Activated naive CD4-positive, alpha-beta T cell treated with anti-CD3 and anti-CD28 coated beads for 36 hours (primary cell): ENCODE results near the gene ZSCAN26. TPM values are rescaled to one million over a fixed set of nuclear protein-coding genes. Genes with fewer than 3 reads are reported as not detected.

Source experiments
- CTCF ChIA-PET: fragments of 350-600 bp; sonication (Branson Sonifier 250); formaldehyde crosslinking; loops from one replicate; lab custom pipeline; 2021; ENCODE audit warnings: antibody characterized with exemption; lab: Charles Lee
- DNase-seq: peaks from one replicate; pipeline ENCODE4 v3.0.0-alpha.2; 2020
- H3K27ac Mint-ChIP-seq: one replicate; pipeline ENCODE4 v1.8.0; 2021; ENCODE audit warnings: mild to moderate bottlenecking, mixed read lengths
- H3K27me3 Mint-ChIP-seq: one replicate; pipeline ENCODE4 v1.8.0; 2021; ENCODE audit warnings: low read depth, mixed read lengths
- H3K36me3 Mint-ChIP-seq: one replicate; pipeline ENCODE4 v1.8.0; 2021; ENCODE audit warnings: low read depth, mixed read lengths
- H3K4me1 Mint-ChIP-seq: one replicate; pipeline ENCODE4 v1.8.0; 2021; ENCODE audit warnings: low read depth, mixed read lengths
- H3K4me3 Mint-ChIP-seq: one replicate; pipeline ENCODE4 v1.8.0; 2021; ENCODE audit warnings: mild to moderate bottlenecking, moderate library complexity, mixed read lengths
- H3K9me3 Mint-ChIP-seq: one replicate; pipeline ENCODE4 v1.8.0; 2021; ENCODE audit warnings: mixed read lengths
- intact Hi-C: fragments of 100-400 bp; cut with micrococcal nuclease; formaldehyde crosslinking; loops from one replicate; pipeline ENCODE4 v1.15.1; 2023
- total RNA-seq, 2 experiments: library from RNA; stranded (reverse); gene quantifications; one replicate each; pipeline ENCODE4 v1.2.3, GENCODE V29; 2021

The ZSCAN26 gene
- total RNA-seq, 2 experiments from 2014 or later, result 2.7 to 3.8 TPM

- peaks cover 10% of the 10 kb centered on the region for H3K36me3 Mint-ChIP-seq
- no peak overlapping the region for H3K27ac Mint-ChIP-seq
- H3K27me3 Mint-ChIP-seq, result peaks cover 5% of the 10 kb centered on the region
- CTCF ChIA-PET, result no interaction called here
- H3K9me3 Mint-ChIP-seq, result no peaks in the 10 kb centered on the region
- H3K4me1 Mint-ChIP-seq, result no peaks in the 10 kb centered on the region
- H3K4me3 Mint-ChIP-seq, result no peak overlapping the region
- DNase-seq, result no peak
- intact Hi-C loops, result no loop called here
Observed at GRCh38 chr6:28240471-28240870, 26.5 kb upstream of the ZSCAN26 start.

- CTCF ChIA-PET, result no interaction called here
- Mint-ChIP-seq H3K4me1 (peaks cover 3% of the 10 kb centered on the region), H3K27ac (no peak overlapping the region), H3K9me3 (no peaks in the 10 kb centered on the region), H3K27me3 (no peaks in the 10 kb centered on the region), H3K4me3 (no peak overlapping the region), H3K36me3 (peaks cover 30% of the 10 kb centered on the region)
- no peak for DNase-seq
- intact Hi-C loops, result no loop called here
Observed at GRCh38 chr6:28243946-28244345, 23.0 kb upstream of the ZSCAN26 start.

GRCh38 chr6:28245206-28245941, 21.6 kb upstream of the ZSCAN26 start:
- Mint-ChIP-seq H3K4me3 (no peak overlapping the region), H3K27ac (no peak overlapping the region), H3K9me3 (no peaks in the 10 kb centered on the region), H3K36me3 (peaks cover 30% of the 10 kb centered on the region), H3K27me3 (no peaks in the 10 kb centered on the region), H3K4me1 (peaks cover 10% of the 10 kb centered on the region)
- CTCF ChIA-PET, result interaction anchor here (0.6 kb wide), 1 partner anchor 207 kb away, joined by 3 read pairs; no protein-coding TSS in a partner anchor
- intact Hi-C loops, result no loop called here
- DNase-seq, result no peak

- Mint-ChIP-seq H3K4me3 (no peak overlapping the region), H3K36me3 (peaks cover 30% of the 10 kb centered on the region), H3K27ac (no peak overlapping the region), H3K9me3 (no peaks in the 10 kb centered on the region), H3K27me3 (no peaks in the 10 kb centered on the region), H3K4me1 (peaks cover 23% of the 10 kb centered on the region)
- intact Hi-C loops, result no loop called here
- DNase-seq, result no peak
- CTCF ChIA-PET, result interaction anchor here (2.0 kb wide), 1 partner anchor 107 kb away, joined by 8 read pairs; no protein-coding TSS in a partner anchor
Observed at GRCh38 chr6:28248916-28249315, 18.0 kb upstream of the ZSCAN26 start.

- no peak overlapping the region for H3K27ac Mint-ChIP-seq
Observed at GRCh38 chr6:28250747-28251146, 16.2 kb upstream of the ZSCAN26 start.

GRCh38 chr6:28251661-28252008, 15.3 kb upstream of the ZSCAN26 start:
- peaks cover 23% of the 10 kb centered on the region for H3K4me1 Mint-ChIP-seq
- H3K36me3 Mint-ChIP-seq, result peaks cover 9% of the 10 kb centered on the region
- H3K27me3 Mint-ChIP-seq, result no peaks in the 10 kb centered on the region
- peak overlapping the region; percentile 89 for H3K4me3 Mint-ChIP-seq
- H3K27ac Mint-ChIP-seq, result peak overlapping the region; percentile 83
- intact Hi-C loops, result loop anchor here (1.0 kb wide), 4 partner anchors 16 to 148 kb away; partner anchors contain the start of genes ZKSCAN8, ZSCAN12 and ZSCAN26
- DNase-seq, result peak; percentile 35
- H3K9me3 Mint-ChIP-seq, result no peaks in the 10 kb centered on the region
- CTCF ChIA-PET, result interaction anchor here (1.0 kb wide), 1 partner anchor 105 kb away, joined by 5 read pairs; no protein-coding TSS in a partner anchor

More at GRCh38 chr6:28250747-28251146, 16.2 kb upstream of the ZSCAN26 start:
- DNase-seq, result no peak
- H3K27me3 Mint-ChIP-seq, result no peaks in the 10 kb centered on the region
- H3K4me3 Mint-ChIP-seq, result peak overlapping the region; percentile 50
- CTCF ChIA-PET, result interaction anchor here (1.1 to 2.0 kb wide), 2 partner anchors 18 to 105 kb away, joined by 4 to 8 read pairs; no protein-coding TSS in a partner anchor
- intact Hi-C loops, result no loop called here
- no peaks in the 10 kb centered on the region for H3K9me3 Mint-ChIP-seq
- H3K36me3 Mint-ChIP-seq, result peaks cover 17% of the 10 kb centered on the region
- peaks cover 23% of the 10 kb centered on the region for H3K4me1 Mint-ChIP-seq

GRCh38 chr6:28252009-28252975, 14.7 kb upstream of the ZSCAN26 start, which contains the start of gene ZKSCAN4:
ZKSCAN4 (minus strand) TSS chr6:28252269; CDS start chr6:28251980, 289 bp downstream.
- peak; percentile 88 for DNase-seq
- H3K4me1 Mint-ChIP-seq, result peaks cover 23% of the 10 kb centered on the region
- CTCF ChIA-PET, result interaction anchor here (1.0 kb wide), 1 partner anchor 104 kb away, joined by 5 read pairs; no protein-coding TSS in a partner anchor
- peaks cover 7% of the 10 kb centered on the region for H3K36me3 Mint-ChIP-seq
- H3K27ac Mint-ChIP-seq, result peak within 1 kb of the TSS; percentile 83
- H3K27me3 Mint-ChIP-seq, result no peaks in the 10 kb centered on the region
- peak within 1 kb of the TSS; percentile 89 for H3K4me3 Mint-ChIP-seq
- no peaks in the 10 kb centered on the region for H3K9me3 Mint-ChIP-seq
- intact Hi-C loops, result loop anchor here (1.0 kb wide), 4 partner anchors 15 to 147 kb away; partner anchors contain the start of genes ZKSCAN8, ZSCAN12 and ZSCAN26

GRCh38 chr6:28254121-28254519, 12.8 kb upstream of the ZSCAN26 start:
- Mint-ChIP-seq H3K27me3 (peaks cover 3% of the 10 kb centered on the region), H3K36me3 (peaks cover 4% of the 10 kb centered on the region), H3K9me3 (peaks cover 4% of the 10 kb centered on the region), H3K27ac (no peak overlapping the region), H3K4me3 (no peak overlapping the region), H3K4me1 (peaks cover 25% of the 10 kb centered on the region)
- CTCF ChIA-PET, result interaction anchor here (1.6 kb wide), 1 partner anchor 12 kb away, joined by 6 read pairs; no protein-coding TSS in a partner anchor
- peak; percentile 42 for DNase-seq
- intact Hi-C loops, result no loop called here

GRCh38 chr6:28257042-28257441, 9.9 kb upstream of the ZSCAN26 start:
- H3K4me3 Mint-ChIP-seq, result no peak overlapping the region
- no peak overlapping the region for H3K27ac Mint-ChIP-seq
- intact Hi-C loops, result no loop called here
- peaks cover 12% of the 10 kb centered on the region for H3K4me1 Mint-ChIP-seq
- H3K9me3 Mint-ChIP-seq, result peaks cover 4% of the 10 kb centered on the region
- CTCF ChIA-PET, result no interaction called here
- no peak for DNase-seq
- H3K27me3 Mint-ChIP-seq, result peaks cover 3% of the 10 kb centered on the region
- peaks cover 4% of the 10 kb centered on the region for H3K36me3 Mint-ChIP-seq

GRCh38 chr6:28258877-28259777, 7.8 kb upstream of the ZSCAN26 start, which contains the start of gene NKAPL:
NKAPL (plus strand) TSS chr6:28259297; CDS start chr6:28259372, 75 bp downstream.
- peak within 1 kb of the TSS; percentile 72 for H3K27ac Mint-ChIP-seq
- peaks cover 9% of the 10 kb centered on the region for H3K4me1 Mint-ChIP-seq
- H3K36me3 Mint-ChIP-seq, result peaks cover 4% of the 10 kb centered on the region
- peak; percentile 71 for DNase-seq
- H3K27me3 Mint-ChIP-seq, result peaks cover 3% of the 10 kb centered on the region
- peaks cover 4% of the 10 kb centered on the region for H3K9me3 Mint-ChIP-seq
- intact Hi-C loops, result no loop called here
- H3K4me3 Mint-ChIP-seq, result peak within 1 kb of the TSS; percentile 26
- CTCF ChIA-PET, result interaction anchor here (0.6 kb wide), 1 partner anchor 569 kb away, joined by 3 read pairs; no protein-coding TSS in a partner anchor

GRCh38 chr6:28263922-28264321, 3.0 kb upstream of the ZSCAN26 start:
- CTCF ChIA-PET, result interaction anchor here (0.7 kb wide), 1 partner anchor 92 kb away, joined by 3 read pairs; no protein-coding TSS in a partner anchor
- Mint-ChIP-seq H3K9me3 (no peaks in the 10 kb centered on the region), H3K36me3 (no peaks in the 10 kb centered on the region), H3K4me1 (peaks cover 23% of the 10 kb centered on the region), H3K27me3 (no peaks in the 10 kb centered on the region), H3K4me3 (no peak overlapping the region), H3K27ac (no peak overlapping the region)
- intact Hi-C loops, result loop anchor here (10.0 kb wide), 2 partner anchors 601 to 1801 kb away; partner anchors contain the start of genes POLR1H and PPP1R11
- DNase-seq, result no peak
